Bronchial epithelial cell (primary cell): ENCODE results near the gene HDGF. TPM values are rescaled to one million over a fixed set of nuclear protein-coding genes. Genes with fewer than 3 reads are reported as not detected.

ENCODE experiments used
- DNase-seq: peaks from one replicate; pipeline ENCODE4 v3.0.0-alpha.2; 2010; ENCODE audit warnings: low read depth
- FAIRE-seq: peaks from 2 replicates; lab custom pipeline; 2011; peaks lifted over from hg19 to GRCh38; lab: Jason Lieb, UNC
- H3K27me3 ChIP-seq: 2 replicates; pipeline ENCODE4 v1.5.1; 2011; ENCODE audit warnings: low read length; ENCODE audit not compliant: control insufficient read depth, insufficient read depth
- H3K36me3 ChIP-seq: 2 replicates; pipeline ENCODE4 v1.5.1; 2011; ENCODE audit warnings: low read length; ENCODE audit not compliant: control insufficient read depth, insufficient read depth
- H3K4me3 ChIP-seq: 2 replicates; pipeline ENCODE4 v1.5.1; 2011; ENCODE audit warnings: mild to moderate bottlenecking, low read depth, low read length, control low read depth
- CTCF ChIP-seq: IDR thresholded peaks from 2 replicates; pipeline ENCODE4 v1.5.1; 2011; ENCODE audit warnings: mild to moderate bottlenecking, moderate library complexity, low read length, control low read depth, inconsistent platforms; ENCODE audit not compliant: insufficient read depth, severe bottlenecking
- total RNA-seq: library from RNA; depleted of rRNA; stranded (reverse); fragments of >200 nt; gene quantifications from 2 replicates; pipeline ENCODE4 v1.2.1, GENCODE V29; 2014

HDGF gene
- total RNA-seq, 1 donor from 2014 or later: 163 TPM

- DNase-seq (peak; percentile 69), FAIRE-seq (no peak)
- H3K27me3 ChIP-seq: no peaks in the 10 kb centered on the region
- H3K36me3 ChIP-seq: peaks cover 2% of the 10 kb centered on the region
- no peak overlapping the region for H3K4me3 ChIP-seq
- TF ChIP-seq CTCF: no peak
These were observed 57.4 kb downstream of the HDGF start for GRCh38 chr1:156693848-156694689.

GRCh38 chr1:156692925-156693847 is 58.3 kb downstream of the HDGF start:
- no peaks in the 10 kb centered on the region for H3K27me3 ChIP-seq
- TF ChIP-seq CTCF: no peak
- FAIRE-seq (no peak), DNase-seq (peak; percentile 47)
- no peaks in the 10 kb centered on the region for H3K36me3 ChIP-seq
- H3K4me3 ChIP-seq: no peak overlapping the region

- FAIRE-seq (no peak), DNase-seq (no peak)
- Histone ChIP-seq H3K36me3 (no peaks in the 10 kb centered on the region), H3K27me3 (no peaks in the 10 kb centered on the region), H3K4me3 (no peak overlapping the region)
- no peak for TF ChIP-seq CTCF
These were observed 59.0 kb downstream of the HDGF start for GRCh38 chr1:156692441-156692924.

Other genes starting within 250 kb of the HDGF start
- gene IQGAP3, start 179.1 kb downstream of the HDGF start, total RNA-seq: 0.53 and 1.7 TPM in 2 replicates
- not detected in 2 replicates for gene TTC24, start 172.0 kb downstream of the HDGF start, total RNA-seq
- gene NAXE, start 159.9 kb downstream of the HDGF start, total RNA-seq: 142 and 154 TPM in 2 replicates
- 15.9 and 29.2 TPM in 2 replicates for gene GPATCH4, start 150.2 kb downstream of the HDGF start, total RNA-seq
- gene HAPLN2, start 132.3 kb downstream of the HDGF start, total RNA-seq: under 0.01 TPM in 1 of 2 replicates, not detected in the other
- gene BCAN, start 109.6 kb downstream of the HDGF start, total RNA-seq: not detected in 2 replicates
- gene NES, start 74.3 kb downstream of the HDGF start, total RNA-seq: under 0.01 TPM in 1 of 2 replicates, not detected in the other
- gene CRABP2, start 46.1 kb downstream of the HDGF start, total RNA-seq: 5.3 and 112 TPM in 2 replicates
- gene METTL25B, start 23.2 kb downstream of the HDGF start, total RNA-seq: 14.7 and 20.2 TPM in 2 replicates
- 7.9 and 10.6 TPM in 2 replicates for gene ISG20L2, start 22.9 kb downstream of the HDGF start, total RNA-seq
- 60.3 and 74.1 TPM in 2 replicates for gene MRPL24, start 10.6 kb downstream of the HDGF start, total RNA-seq
- 9.2 and 11.5 TPM in 2 replicates for gene PRCC, start 15.9 kb upstream of the HDGF start, total RNA-seq
- gene SH2D2A, start 65.2 kb upstream of the HDGF start, total RNA-seq: 1.2 and 1.8 TPM in 2 replicates
- not detected in 2 replicates for gene INSRR, start 107.4 kb upstream of the HDGF start, total RNA-seq
- gene NTRK1, start 109.2 kb upstream of the HDGF start, total RNA-seq: not detected in 2 replicates
- gene PEAR1, start 142.0 kb upstream of the HDGF start, total RNA-seq: 1.8 TPM in 2 replicates
- not detected in 2 replicates for gene LRRC71, start 169.0 kb upstream of the HDGF start, total RNA-seq